Stimulated activated CD4-positive, alpha-beta T cell treated with anti-CD3 and anti-CD28 coated beads, Interleukin-1b, Interleukin-23, amount 100 ng/mL, for 24 hours (primary cell): Measurements from ENCODE around the gene KLHL22.
"Not testable (repeated sequence)": the region's sequence is repeated elsewhere in the genome, so short reads cannot be mapped to it uniquely, and the experiment has no call there.

Experiments used
- DNase-seq, 4 experiments: peaks; one replicate each; pipeline ENCODE4 v3.0.0-alpha.2; 2020; ENCODE audit warnings: low read depth in 4 of 4, low spot score in 1 of 4

Gene KLHL22, protein sequence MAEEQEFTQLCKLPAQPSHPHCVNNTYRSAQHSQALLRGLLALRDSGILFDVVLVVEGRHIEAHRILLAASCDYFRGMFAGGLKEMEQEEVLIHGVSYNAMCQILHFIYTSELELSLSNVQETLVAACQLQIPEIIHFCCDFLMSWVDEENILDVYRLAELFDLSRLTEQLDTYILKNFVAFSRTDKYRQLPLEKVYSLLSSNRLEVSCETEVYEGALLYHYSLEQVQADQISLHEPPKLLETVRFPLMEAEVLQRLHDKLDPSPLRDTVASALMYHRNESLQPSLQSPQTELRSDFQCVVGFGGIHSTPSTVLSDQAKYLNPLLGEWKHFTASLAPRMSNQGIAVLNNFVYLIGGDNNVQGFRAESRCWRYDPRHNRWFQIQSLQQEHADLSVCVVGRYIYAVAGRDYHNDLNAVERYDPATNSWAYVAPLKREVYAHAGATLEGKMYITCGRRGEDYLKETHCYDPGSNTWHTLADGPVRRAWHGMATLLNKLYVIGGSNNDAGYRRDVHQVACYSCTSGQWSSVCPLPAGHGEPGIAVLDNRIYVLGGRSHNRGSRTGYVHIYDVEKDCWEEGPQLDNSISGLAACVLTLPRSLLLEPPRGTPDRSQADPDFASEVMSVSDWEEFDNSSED

GRCh38 chr22:20494978-20495860 is at the start of gene KLHL22:
TSS of gene KLHL22 (minus strand) at chr22:20495795. CDS start at chr22:20489211, 6,584 bp downstream.
- DNase-seq = no peak

DNA sequence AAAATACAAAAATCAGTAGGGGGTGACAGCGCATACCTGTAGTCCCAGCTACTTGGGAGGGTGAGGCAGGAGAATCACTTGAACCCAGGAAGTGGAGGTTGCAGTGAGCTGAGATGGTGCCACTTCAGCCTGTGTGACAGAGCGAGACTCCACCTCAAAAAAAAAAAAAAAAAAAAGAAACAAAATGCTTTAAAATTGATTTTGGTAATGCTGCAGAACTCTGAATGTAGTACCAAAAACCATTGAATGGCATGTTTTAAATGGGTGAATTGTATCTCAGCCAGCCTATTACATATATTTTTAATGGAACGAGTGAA is 49.7 kb upstream of the KLHL22 start:
- not testable (repeated sequence) for DNase-seq

- no peak for DNase-seq
Measured at GRCh38 chr22:20542736-20543135, 47.1 kb upstream of the KLHL22 start.

GRCh38 chr22:20542055-20542454 is 46.5 kb upstream of the KLHL22 start:
- no peak for DNase-seq

DNA sequence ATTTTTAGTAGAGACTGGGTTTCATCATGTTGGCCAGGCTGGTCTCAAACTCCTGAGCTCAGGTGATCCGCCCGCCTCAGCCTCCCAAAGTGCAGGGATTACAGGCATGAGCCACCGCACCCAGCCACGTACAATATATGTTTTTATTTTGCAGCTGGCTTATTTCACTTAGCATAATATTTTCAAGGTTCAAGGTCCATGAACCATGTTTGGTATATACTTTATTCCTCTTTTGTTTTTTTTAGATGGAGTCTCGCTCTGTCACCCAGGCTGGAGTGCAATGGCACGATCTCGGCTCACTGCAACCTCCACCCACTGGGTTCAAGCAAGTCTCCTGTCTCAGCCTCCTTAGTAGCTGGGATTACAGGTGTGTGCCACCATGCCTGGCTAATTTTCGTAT is 43.3 kb upstream of the KLHL22 start:
- DNase-seq = not testable (repeated sequence)

- DNase-seq = no peak
Measured at GRCh38 chr22:20537983-20538382, 42.4 kb upstream of the KLHL22 start.

- DNase-seq = no peak
Measured at GRCh38 chr22:20537325-20537756, 41.7 kb upstream of the KLHL22 start.

DNA sequence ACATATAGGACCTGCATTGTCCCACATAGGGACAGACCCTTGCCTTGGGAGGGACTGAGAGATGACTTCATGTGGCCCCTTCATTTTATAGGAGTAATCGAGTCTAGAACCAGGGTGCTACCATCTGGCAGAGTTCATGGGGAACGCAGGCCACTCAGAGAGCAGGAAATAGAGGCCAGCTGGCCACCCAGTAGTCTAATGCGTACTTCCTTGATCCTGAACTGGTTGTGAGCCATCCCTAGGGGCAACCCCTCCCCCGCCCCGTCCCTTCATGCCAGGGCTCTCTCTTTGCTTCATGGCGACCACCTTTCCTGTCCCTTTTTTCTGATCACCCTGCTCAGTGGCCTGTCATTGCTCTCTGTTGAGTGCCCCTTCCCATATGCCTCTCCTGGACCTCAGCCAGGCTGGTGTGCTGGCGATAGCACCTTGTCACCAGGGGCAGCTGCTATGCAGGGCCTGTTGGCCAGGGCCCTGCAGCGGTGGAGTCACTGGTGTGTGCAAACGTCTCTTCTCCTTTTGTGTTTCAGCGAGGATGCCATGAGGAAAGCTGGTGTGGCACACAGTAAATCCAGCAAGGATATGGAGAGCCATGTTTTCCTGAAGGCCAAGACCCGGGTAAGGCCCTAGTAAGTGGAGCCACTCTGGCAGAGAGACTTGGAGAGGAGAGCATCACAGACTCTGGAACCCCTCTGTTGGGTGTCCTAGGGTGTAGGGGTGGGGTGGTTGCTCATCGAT is 41.2 kb upstream of the KLHL22 start:
- no peak for DNase-seq

DNA sequence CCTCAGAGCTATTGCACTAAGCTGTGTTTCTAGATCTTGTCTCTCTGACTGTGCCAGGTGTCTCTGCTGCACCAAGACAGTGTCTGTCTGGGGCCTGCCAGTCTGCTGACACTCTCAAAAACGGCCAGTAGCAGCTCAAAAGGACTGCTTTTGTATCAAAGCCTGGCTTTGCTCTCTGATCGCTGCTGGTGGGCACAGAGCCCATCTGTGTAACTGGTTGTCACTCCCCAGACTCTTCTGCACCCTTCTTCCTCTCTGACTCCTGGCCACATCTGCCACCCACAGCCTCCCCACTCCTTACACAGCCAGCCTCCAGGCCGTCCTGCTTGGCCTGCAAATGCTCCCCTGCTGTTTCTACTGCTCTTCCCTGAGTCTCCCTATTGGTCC is 38.3 kb upstream of the KLHL22 start:
- DNase-seq = no peak

DNA sequence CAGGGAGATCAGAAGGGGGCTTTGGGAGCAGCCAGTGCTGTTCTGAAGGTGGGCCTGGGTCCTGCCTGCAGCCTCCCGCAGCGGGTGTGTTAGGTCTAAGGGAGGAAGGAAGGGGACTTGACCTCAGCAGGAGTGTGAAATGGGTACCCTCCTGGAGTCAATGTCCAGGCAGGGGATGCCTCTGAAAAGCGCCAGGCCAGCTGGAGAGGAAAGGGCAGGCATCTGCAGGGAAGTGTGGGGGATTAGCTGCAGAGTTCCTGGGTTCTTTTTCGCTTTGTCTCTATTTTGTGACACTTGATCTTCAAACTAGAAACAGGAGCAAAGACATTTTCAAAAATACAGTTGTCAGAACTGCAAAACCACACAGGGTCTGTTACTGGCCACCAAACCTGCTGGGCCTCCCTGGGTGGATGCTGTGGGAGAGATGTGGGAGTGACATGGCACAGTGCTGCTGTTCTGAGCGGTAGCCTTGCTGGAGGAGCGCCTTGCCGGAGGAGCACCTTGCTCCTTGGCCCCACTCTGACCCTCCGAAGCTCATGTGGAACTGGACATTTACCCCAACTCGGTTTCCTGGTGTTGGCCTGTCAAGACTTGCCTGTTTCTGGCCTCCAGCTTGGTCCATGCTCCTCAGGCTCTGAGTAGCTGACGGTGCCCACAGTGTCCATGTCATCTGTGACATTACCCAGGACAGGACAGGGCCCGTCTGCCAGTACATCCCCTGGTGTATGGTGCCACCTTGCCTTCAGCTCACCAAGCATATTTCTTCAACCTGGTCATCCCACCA is 37.7 kb upstream of the KLHL22 start:
- DNase-seq = no peak

DNA sequence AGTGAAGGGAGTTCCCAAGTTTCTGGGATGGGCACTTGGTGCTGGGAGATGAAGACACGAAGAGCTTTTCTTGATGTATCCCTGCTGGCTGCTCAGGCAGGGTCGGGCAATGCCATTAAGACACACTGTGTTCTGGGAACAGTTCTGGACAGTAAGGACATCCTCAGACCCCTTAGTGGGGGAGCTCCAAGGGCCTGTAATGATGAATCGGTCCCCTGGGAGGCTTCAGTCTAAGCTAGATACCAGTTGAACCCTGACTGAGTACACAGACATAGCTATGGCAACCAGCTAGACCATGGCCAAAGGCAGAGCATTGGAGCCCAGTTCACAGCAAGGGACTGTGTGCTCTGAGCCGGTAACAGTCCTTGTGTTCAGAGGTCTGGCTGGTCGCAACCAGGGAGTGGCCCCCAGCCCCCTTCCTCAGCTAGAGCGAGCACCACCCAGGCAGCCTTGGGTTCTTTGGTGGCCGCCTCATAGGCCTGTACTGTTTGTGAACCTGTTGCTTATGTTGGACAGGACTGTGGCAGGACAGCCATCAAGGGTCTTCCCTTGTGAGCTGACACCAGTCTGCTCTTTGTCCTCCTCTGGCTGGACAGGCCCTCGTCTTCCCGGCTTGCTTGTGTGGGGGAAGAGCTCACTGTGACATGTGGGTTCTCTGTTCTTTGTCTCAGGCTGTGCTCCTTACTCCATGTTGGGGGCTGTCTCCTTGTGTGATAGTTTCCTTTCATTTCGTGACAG is 36.8 kb upstream of the KLHL22 start:
- no peak for DNase-seq

DNA sequence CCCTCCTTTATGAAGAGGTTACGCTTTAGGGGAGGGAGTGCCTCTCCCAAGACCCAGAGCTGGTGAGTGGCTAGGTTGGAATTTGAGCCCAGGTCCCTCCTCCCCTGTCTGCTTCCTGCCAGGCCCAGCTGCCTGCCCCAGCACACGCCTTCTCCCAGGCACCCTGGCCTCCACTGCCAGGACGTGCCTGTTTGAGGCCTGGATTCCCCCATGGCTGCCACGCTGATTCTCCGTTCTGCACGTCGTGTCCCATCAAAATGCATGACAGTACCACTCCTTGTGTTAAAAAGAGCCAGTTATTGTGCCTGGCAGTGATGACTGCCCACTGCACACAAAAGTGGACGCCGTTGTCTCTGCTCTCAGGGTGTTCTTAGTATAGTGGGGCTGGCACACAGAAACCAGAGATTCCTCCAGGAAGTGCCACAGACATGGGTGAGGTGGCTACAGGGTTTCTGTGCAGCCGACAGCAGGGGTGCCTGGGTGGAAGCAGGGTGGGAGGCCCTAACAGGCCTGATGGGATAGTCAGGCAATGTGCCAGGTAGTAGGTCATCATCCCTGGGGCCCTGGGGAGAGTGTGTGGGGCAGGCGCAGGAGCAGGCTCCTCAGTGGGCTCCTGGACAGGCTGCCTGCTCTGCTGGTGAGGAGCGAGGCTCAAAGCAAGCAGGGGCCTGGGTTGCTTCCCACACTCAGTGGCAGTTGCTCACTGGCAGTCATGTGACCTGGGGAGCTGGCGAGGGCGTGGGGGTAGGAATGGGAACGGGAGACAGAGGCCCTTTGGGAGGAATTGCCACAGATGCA is 36.0 kb upstream of the KLHL22 start:
- no peak for DNase-seq

DNA sequence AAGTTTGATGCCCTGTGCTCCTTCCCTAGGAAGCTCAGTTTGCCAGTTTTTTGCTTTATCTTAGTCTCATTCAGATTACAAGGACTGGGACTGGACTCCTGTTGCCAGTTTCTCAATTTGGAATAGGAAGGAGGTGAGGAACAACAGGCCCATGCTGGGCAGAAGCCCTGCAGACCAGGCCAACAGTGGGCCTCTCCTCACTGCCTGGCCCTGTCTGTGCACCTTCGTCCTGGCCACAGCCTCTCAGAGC is 35.5 kb upstream of the KLHL22 start:
- DNase-seq = no peak

GRCh38 chr22:20530368-20531153 is 35.0 kb upstream of the KLHL22 start:
- DNase-seq = no peak

GRCh38 chr22:20528405-20528978 is 32.9 kb upstream of the KLHL22 start:
- no peak for DNase-seq

DNA sequence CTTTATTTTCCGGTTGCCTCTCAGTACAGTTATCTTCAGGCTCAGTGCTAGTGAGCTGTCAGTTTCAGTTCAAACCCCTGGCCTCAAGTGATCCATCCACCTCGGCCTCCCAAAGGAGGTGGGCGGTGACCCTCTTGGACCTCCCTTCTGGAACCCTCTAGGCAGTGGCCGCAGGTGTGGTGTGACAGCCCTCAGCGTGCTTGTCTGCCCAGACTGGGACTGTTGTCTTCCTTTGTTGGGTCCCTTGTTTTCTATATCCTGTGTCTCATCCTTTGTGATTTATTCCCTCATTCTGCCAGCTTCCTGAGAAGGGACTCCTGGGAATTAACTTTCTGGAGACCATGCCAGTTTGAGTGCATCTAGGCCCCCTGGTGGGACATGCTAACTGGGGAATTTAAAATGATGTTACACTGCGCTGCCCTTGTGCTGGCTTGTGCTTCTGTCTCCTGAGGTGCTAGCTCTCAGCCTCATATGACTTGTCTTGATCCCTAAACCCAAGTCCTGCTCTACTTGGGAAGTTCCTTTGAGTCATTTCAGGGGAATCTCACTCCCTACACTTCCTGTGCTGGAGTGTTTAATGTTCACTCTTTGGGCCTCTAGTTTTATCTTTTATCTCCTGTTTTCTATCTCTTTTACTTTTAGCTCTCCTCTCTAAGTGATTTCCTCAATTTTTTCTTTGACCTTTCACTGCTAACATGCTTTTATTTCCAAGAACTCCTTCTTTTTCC is 31.2 kb upstream of the KLHL22 start:
- DNase-seq = no peak

DNA sequence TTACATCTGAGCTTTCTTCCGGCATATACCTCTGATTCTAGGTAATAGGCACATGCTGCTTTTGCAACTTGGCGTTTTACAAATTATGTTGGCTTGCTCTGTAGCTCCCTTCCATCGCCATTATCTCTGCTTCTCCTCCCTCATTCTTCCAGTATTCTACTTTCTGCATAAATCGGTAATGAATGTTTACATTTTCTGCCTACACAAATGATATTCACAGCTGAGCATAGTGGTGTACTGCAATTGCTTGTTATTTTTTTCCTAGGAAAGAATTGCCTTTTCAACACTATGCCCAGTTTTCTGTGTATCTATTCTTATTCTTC is 30.7 kb upstream of the KLHL22 start:
- DNase-seq = no peak

GRCh38 chr22:20525048-20525447 is 29.5 kb upstream of the KLHL22 start:
- DNase-seq = no peak
